Common myeloid progenitor, CD34-positive (primary cell): ENCODE results near the gene PLEKHJ1.
A peak's percentile ranks its signal among the peaks of the same experiment; 100 is the strongest.

ENCODE experiments used
- CTCF ChIA-PET: fragments of 350-600 bp; sonication (Branson Sonifier 250); formaldehyde crosslinking; loops from one replicate; lab custom pipeline; 2021; ENCODE audit warnings: antibody characterized with exemption; lab: Charles Lee
- POLR2A ChIA-PET: fragments of 350-600 bp; sonication (Branson Sonifier 250); formaldehyde crosslinking; loops from one replicate; lab custom pipeline; 2021; ENCODE audit warnings: antibody characterized with exemption; lab: Charles Lee
- DNase-seq, 3 donors: peaks; one replicate each; pipeline versions ENCODE4 v3.0.0 to v3.0.0-alpha.2; 2013
- H3K27ac ChIP-seq, 2 experiments: 1 replicate in 1 of 2; 2 replicates in 1 of 2; pipeline ENCODE4 v1.7.0; 2013; ENCODE audit warnings: inconsistent platforms in 2 of 2, low read length in 2 of 2, mild to moderate bottlenecking in 2 of 2, low read depth in 1 of 2, moderate library complexity in 1 of 2; ENCODE audit not compliant: severe bottlenecking in 2 of 2, insufficient read depth in 1 of 2, poor library complexity in 1 of 2
- H3K27me3 ChIP-seq, 5 experiments: replicated peaks in 2 of 5; 1 replicate in 3 of 5; 2 replicates in 2 of 5; pipeline versions ENCODE4 v1.6.1 to v1.7.0; 2013; ENCODE audit warnings: low read length in 4 of 5, mild to moderate bottlenecking in 2 of 5, moderate library complexity in 2 of 5, inconsistent platforms in 1 of 5; ENCODE audit not compliant: insufficient read depth in 5 of 5, control insufficient read depth in 4 of 5
- H3K36me3 ChIP-seq, 4 experiments: 1 replicate in 2 of 4; 2 replicates in 2 of 4; pipeline versions ENCODE4 v1.6.1 to v1.7.0; 2013; ENCODE audit warnings: low read length in 3 of 4, control low read depth in 1 of 4, mild to moderate bottlenecking in 1 of 4; ENCODE audit not compliant: control insufficient read depth in 4 of 4, insufficient read depth in 4 of 4
- H3K4me1 ChIP-seq, 4 experiments: 1 replicate in 3 of 4; 2 replicates in 1 of 4; pipeline versions ENCODE4 v1.6.1 to v1.7.1; 2013; ENCODE audit warnings: low read length in 3 of 4, mild to moderate bottlenecking in 3 of 4, control low read depth in 1 of 4, inconsistent platforms in 1 of 4, moderate library complexity in 1 of 4; ENCODE audit not compliant: control insufficient read depth in 4 of 4, insufficient read depth in 4 of 4; ENCODE audit errors: control extremely low read depth in 1 of 4
- H3K4me3 ChIP-seq, 7 experiments: 1 replicate in 4 of 7; 2 replicates in 3 of 7; pipeline versions ENCODE4 v1.5.1 to v1.7.0; 2013; ENCODE audit warnings: mild to moderate bottlenecking in 7 of 7, low read length in 6 of 7, moderate library complexity in 6 of 7, inconsistent platforms in 2 of 7, low read depth in 2 of 7, control low read depth in 1 of 7; ENCODE audit not compliant: insufficient read depth in 4 of 7, control insufficient read depth in 1 of 7; ENCODE audit errors: extremely low read depth in 1 of 7
- H3K9me3 ChIP-seq, 5 experiments: 1 replicate in 4 of 5; 2 replicates in 1 of 5; pipeline versions ENCODE4 v1.6.1 to v1.7.1; 2013; ENCODE audit warnings: low read length in 4 of 5, mild to moderate bottlenecking in 2 of 5, inconsistent platforms in 1 of 5, low read depth in 1 of 5, moderate library complexity in 1 of 5; ENCODE audit not compliant: control insufficient read depth in 4 of 5, insufficient read depth in 2 of 5; ENCODE audit errors: control extremely low read depth in 1 of 5
- WGBS: methylation state at CpG from one replicate; pipeline ENCODE4 v1.1.5; 2013; ENCODE audit not compliant: insufficient coverage; 5-methylcytosine and 5-hydroxymethylcytosine counted together

The PLEKHJ1 gene

DNA sequence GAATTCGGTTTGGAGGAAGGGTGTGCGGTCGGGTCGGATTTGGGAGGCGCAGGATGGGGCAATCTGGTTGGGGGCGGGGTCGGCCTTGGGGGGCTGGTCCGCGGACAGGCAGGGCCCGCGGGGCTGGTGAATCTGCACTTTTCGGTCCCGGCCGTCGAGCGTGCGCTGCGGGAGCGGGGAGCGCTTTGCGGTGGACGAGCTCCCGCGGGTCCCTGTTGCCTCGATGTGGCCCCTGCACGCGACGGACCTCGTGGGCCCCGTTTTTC lies 34.0 kb upstream of the PLEKHJ1 start:
- ChIA-PET POLR2A (interaction anchor here (1.1 to 2.1 kb wide), 4 partner anchors 17 to 35 kb away, joined by 4 to 9 read pairs (median 6); partner anchors contain the start of gene PLEKHJ1), CTCF (interaction anchor here (0.6 to 6.0 kb wide), 4 partner anchors 17 to 208 kb away, joined by 3 to 44 read pairs (median 6); no protein-coding TSS in a partner anchor)
- DNase-seq: peak in 1 of 3 donors; percentile 39
- no peaks in the 10 kb centered on the region for H3K9me3 ChIP-seq
- no peaks in the 10 kb centered on the region for H3K27me3 ChIP-seq
- under 1% methylated on average over 30 of the region's 30 CpGs for WGBS
- peak overlapping the region; percentile 91 to 99 (median 97) for H3K4me3 ChIP-seq
- peaks cover 8 to 72% (median 64%) of the 10 kb centered on the region in 4 experiments for H3K4me1 ChIP-seq
- H3K27ac ChIP-seq: peak overlapping the region; percentile 78 to 90
- peaks cover 0 to 29% (median 14%) of the 10 kb centered on the region in 4 experiments for H3K36me3 ChIP-seq

DNA sequence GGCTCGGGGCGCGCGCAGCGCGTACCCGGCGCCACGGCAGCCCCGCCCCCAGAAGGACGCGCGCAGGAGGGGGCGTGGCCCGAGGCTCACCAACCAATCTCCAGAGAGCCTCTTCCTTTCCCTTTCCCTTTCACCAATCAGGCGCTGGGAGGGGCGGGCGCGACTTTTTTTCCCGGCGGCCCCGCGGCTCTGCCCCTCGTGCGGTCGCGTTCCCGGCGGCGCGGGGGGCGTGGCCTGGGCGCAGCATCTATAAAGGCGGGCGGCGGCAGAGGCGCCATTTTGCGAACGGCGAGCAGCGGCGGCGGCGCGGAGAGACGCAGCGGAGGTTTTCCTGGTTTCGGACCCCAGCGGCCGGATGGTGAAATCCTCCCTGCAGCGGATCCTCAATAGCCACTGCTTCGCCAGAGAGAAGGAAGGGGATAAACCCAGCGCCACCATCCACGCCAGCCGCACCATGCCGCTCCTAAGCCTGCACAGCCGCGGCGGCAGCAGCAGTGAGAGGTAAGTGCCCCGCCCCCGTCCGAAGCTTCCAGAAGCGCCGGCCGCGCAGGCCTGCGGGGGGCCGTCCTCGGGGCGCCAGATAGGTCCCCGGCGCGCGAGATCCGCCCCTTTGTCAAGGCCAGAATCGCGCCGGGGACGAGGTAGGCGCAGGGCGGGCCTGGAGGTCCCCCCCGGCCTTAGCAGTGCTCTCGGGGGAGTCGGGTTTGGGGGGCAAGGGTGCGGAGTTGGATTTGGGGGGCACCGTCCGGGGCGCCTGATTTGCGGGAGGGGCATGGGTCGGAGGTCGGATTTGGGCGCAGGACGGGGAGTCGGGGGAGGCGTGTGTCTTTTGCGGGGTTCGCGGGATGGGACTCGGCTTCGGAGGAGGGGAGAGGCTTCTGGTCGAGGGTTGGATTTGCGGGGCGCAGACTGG lies 33.4 kb upstream of the PLEKHJ1 start:
- POLR2A ChIA-PET: interaction anchor here (0.7 to 2.1 kb wide), 7 partner anchors 17 to 34 kb away, joined by 3 to 9 read pairs (median 5); partner anchors contain the start of gene PLEKHJ1
- 1% methylated on average over 72 of the region's 103 CpGs for WGBS

GRCh38 chr19:2268861-2269243 lies 32.7 kb upstream of the PLEKHJ1 start:
- WGBS: under 1% methylated on average over 17 of the region's 19 CpGs
- ChIA-PET POLR2A (interaction anchor here (0.7 to 2.1 kb wide), 5 partner anchors 18 to 33 kb away, joined by 3 to 9 read pairs (median 4); partner anchors contain the start of gene PLEKHJ1), CTCF (no interaction called here)
- no peaks in the 10 kb centered on the region for H3K9me3 ChIP-seq
- H3K27me3 ChIP-seq: no peaks in the 10 kb centered on the region
- H3K4me3 ChIP-seq: peak overlapping the region; percentile 70 to 99 (median 97)
- peaks cover 0 to 22% (median 12%) of the 10 kb centered on the region in 4 experiments for H3K36me3 ChIP-seq
- DNase-seq: no peak
- peaks cover 8 to 70% (median 62%) of the 10 kb centered on the region in 4 experiments for H3K4me1 ChIP-seq
- peak overlapping the region in 1 of 2 experiments; percentile 89 for H3K27ac ChIP-seq

More for the DNA sequence above, 33.4 kb upstream of the PLEKHJ1 start:
- Histone ChIP-seq H3K9me3 (no peaks in the 10 kb centered on the region), H3K4me3 (peak overlapping the region; percentile 91 to 99 (median 97)), H3K36me3 (peaks cover 0 to 27% (median 14%) of the 10 kb centered on the region in 4 experiments), H3K4me1 (peaks cover 8 to 74% (median 68%) of the 10 kb centered on the region in 4 experiments), H3K27ac (peak overlapping the region; percentile 78 to 90), H3K27me3 (no peaks in the 10 kb centered on the region)
- peak; percentile 95 to 97 (median 97) for DNase-seq
- CTCF ChIA-PET: interaction anchor here (0.9 to 6.0 kb wide), 3 partner anchors 16 to 46 kb away, joined by 3 to 44 read pairs (median 6); no protein-coding TSS in a partner anchor

- Histone ChIP-seq H3K4me3 (peak overlapping the region in 6 of 7 experiments; percentile 70 to 99 (median 96)), H3K36me3 (peaks cover 0 to 21% (median 12%) of the 10 kb centered on the region in 4 experiments), H3K27ac (peak overlapping the region in 1 of 2 experiments; percentile 89), H3K27me3 (no peaks in the 10 kb centered on the region), H3K9me3 (no peaks in the 10 kb centered on the region), H3K4me1 (peaks cover 8 to 70% (median 63%) of the 10 kb centered on the region in 4 experiments)
- WGBS: 80% methylated on average over 1 of the region's 4 CpGs
- CTCF ChIA-PET: no interaction called here
- no peak for DNase-seq
- POLR2A ChIA-PET: interaction anchor here (0.9 kb wide), 1 partner anchor 21 kb away, joined by 3 read pairs; no protein-coding TSS in a partner anchor
Observed at GRCh38 chr19:2268480-2268830, 32.3 kb upstream of the PLEKHJ1 start.

DNA sequence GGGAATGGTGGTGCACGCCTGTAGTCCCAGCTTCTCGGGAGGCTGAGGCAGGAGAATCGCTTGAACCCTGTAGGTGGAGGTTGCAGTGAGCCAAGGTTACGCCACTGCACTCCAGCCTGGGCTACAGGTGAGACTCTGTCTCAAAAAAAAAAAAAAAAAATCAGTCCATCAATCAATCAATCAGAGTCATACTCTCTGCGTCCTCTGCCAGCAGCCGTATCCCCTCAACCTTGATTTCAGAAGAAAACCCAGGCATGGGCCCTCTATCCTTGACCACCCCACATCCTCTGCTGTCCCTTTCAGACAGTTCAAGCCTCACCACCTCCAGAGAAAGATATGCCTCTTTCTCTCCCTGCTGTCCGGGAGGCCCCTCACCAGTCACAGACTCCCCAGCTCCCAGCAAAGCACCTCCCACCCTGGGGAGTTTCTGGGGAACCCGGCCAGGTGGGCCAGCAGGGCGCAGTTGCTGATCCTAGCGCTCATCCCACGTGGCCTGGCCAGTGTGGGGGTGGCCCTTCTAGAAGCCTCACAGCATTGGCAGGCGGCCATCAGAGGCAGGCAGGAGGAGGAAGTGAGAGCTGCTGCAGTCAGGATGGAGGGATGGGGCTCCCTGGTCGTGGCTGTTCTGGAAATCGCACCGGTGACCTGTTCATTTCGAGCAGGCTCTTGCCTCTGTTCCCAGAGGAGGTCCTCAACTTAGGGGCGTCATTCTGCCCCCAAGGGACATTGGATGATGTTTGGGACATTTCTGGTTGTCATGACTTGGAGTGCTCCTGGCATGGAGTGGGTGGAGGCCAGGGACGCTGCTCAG lies 30.3 kb upstream of the PLEKHJ1 start:
- POLR2A ChIA-PET: interaction anchor here (0.7 to 0.8 kb wide), 2 partner anchors 28 to 517 kb away, joined by 4 read pairs; partner anchors contain the start of gene SGTA

DNA sequence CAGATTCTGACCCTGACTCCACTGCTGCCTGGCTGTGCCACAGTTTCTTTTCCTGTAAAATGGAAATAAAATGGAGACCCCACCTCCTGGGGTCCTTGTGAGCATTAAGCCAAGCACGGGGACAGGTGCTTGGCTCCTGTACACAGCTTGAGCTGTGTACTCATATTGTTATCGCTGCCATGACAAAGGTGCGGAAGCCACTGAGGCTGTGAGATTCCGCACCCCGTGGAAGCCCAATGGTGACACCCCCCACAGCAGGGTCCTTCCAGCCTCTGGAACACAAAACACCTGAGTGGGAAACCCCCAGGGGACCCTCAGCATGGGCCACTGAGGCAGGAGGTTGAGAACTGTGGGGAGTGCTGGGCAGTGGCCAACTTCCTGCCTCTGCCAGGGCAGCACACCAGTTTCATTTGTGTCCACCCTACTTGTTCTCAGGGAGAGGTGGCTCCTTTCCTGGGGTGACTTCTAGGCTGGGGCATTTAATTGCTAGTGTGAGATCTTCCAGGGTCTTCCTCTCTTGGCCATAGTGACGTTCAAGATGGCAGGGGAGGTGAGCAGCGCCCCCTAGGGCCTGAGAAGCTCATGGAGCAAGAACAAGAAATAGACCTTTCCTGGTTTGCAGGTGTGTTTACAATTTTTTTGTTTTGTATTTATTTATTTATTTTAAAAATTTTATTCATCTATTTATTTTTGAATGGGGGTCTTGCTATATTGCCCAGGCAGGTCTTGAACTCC lies 25.5 kb upstream of the PLEKHJ1 start:
- H3K36me3 ChIP-seq: no peaks in the 10 kb centered on the region
- no peaks in the 10 kb centered on the region for H3K9me3 ChIP-seq
- DNase-seq: peak; percentile 44 to 65 (median 63)
- POLR2A ChIA-PET: no interaction called here
- no peak overlapping the region for H3K4me3 ChIP-seq
- peaks cover 0 to 44% (median 35%) of the 10 kb centered on the region in 4 experiments for H3K4me1 ChIP-seq
- CTCF ChIA-PET: interaction anchor here (0.6 to 3.4 kb wide), 4 partner anchors 9 to 181 kb away, joined by 3 to 13 read pairs (median 4); no protein-coding TSS in a partner anchor
- WGBS: 96% methylated on average over 5 of the region's 7 CpGs
- H3K27ac ChIP-seq: no peak overlapping the region
- H3K27me3 ChIP-seq: no peaks in the 10 kb centered on the region

More for the DNA sequence above, 30.3 kb upstream of the PLEKHJ1 start:
- Histone ChIP-seq H3K9me3 (no peaks in the 10 kb centered on the region), H3K27me3 (no peaks in the 10 kb centered on the region), H3K4me3 (peak overlapping the region in 3 of 7 experiments; percentile 28 to 38 (median 34)), H3K36me3 (peaks cover 0 to 2% (median under 1%) of the 10 kb centered on the region in 4 experiments), H3K27ac (peak overlapping the region in 1 of 2 experiments; percentile 65), H3K4me1 (peaks cover 5 to 58% (median 54%) of the 10 kb centered on the region in 4 experiments)
- 35% methylated on average over 16 of the region's 18 CpGs for WGBS
- peak; percentile 80 to 81 (median 81) for DNase-seq
- CTCF ChIA-PET: interaction anchor here (0.7 to 1.8 kb wide), 3 partner anchors 10 to 27 kb away, joined by 3 to 5 read pairs (median 3); partner anchors contain the start of gene JSRP1
